HG03095 (cell line): ENCODE results near the gene SLC18B1.

Experiments used
- ATAC-seq: cut with Tn5 transposase; IDR thresholded peaks from one replicate; pipeline ENCODE4 v1.9.1; 2021; ENCODE audit warnings: moderate library complexity; ENCODE audit not compliant: unreplicated experiment

The SLC18B1 gene

GRCh38 chr6:132748446-132748845 is 50.0 kb downstream of the SLC18B1 start:
- no peak for ATAC-seq

- ATAC-seq, result no peak
Measured at GRCh38 chr6:132746048-132746447, 52.4 kb downstream of the SLC18B1 start.

- no peak for ATAC-seq
Measured at GRCh38 chr6:132742495-132742894, 55.9 kb downstream of the SLC18B1 start.

GRCh38 chr6:132741281-132741680 is 57.2 kb downstream of the SLC18B1 start:
- ATAC-seq, result no peak

- ATAC-seq, result no peak
Measured at GRCh38 chr6:132736239-132736638, 62.2 kb downstream of the SLC18B1 start.

GRCh38 chr6:132734694-132735236 is 63.7 kb downstream of the SLC18B1 start:
- ATAC-seq, result no peak

- ATAC-seq, result no peak
Measured at GRCh38 chr6:132733814-132734213, 64.6 kb downstream of the SLC18B1 start.

- no peak for ATAC-seq
Measured at GRCh38 chr6:132733283-132733682, 65.2 kb downstream of the SLC18B1 start.

- no peak for ATAC-seq
Measured at GRCh38 chr6:132731086-132731485, 67.4 kb downstream of the SLC18B1 start.

GRCh38 chr6:132730560-132730959 is 67.9 kb downstream of the SLC18B1 start:
- no peak for ATAC-seq

- ATAC-seq, result no peak
Measured at GRCh38 chr6:132728616-132729015, 69.8 kb downstream of the SLC18B1 start.

- no peak for ATAC-seq
Measured at GRCh38 chr6:132726608-132726975, 71.8 kb downstream of the SLC18B1 start.

GRCh38 chr6:132725947-132726607 is 72.4 kb downstream of the SLC18B1 start:
- no peak for ATAC-seq

- no peak for ATAC-seq
Measured at GRCh38 chr6:132725471-132725870, 73.0 kb downstream of the SLC18B1 start.

- no peak for ATAC-seq
Measured at GRCh38 chr6:132719736-132720448, 78.5 kb downstream of the SLC18B1 start.
